GM18498 (cell line): ENCODE results near the gene PSTPIP1.

Experiments used
- ATAC-seq: cut with Tn5 transposase; IDR thresholded peaks from one replicate; pipeline ENCODE4 v1.9.1; 2021; ENCODE audit warnings: mild to moderate bottlenecking, moderate library complexity; ENCODE audit not compliant: unreplicated experiment

Gene PSTPIP1

DNA sequence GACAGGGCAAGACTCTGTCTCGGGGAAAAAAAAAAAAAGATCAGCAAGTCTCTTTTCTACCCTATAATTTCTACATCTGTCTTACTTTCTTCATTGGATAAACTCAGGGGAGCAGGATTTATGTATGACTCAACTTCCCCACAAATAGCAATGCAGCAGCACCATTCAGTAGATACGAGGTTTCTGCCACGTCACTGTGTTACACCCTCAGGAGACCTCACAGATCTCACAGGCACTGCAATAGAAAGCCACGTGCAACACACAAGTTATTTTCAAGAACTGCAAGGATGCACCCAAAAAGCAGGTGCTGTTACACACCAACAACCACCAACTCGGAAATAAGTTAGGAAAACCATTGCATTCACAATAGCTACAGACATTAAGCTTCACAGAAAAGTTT lies 45.7 kb downstream of the PSTPIP1 start:
- ATAC-seq = no peak

DNA sequence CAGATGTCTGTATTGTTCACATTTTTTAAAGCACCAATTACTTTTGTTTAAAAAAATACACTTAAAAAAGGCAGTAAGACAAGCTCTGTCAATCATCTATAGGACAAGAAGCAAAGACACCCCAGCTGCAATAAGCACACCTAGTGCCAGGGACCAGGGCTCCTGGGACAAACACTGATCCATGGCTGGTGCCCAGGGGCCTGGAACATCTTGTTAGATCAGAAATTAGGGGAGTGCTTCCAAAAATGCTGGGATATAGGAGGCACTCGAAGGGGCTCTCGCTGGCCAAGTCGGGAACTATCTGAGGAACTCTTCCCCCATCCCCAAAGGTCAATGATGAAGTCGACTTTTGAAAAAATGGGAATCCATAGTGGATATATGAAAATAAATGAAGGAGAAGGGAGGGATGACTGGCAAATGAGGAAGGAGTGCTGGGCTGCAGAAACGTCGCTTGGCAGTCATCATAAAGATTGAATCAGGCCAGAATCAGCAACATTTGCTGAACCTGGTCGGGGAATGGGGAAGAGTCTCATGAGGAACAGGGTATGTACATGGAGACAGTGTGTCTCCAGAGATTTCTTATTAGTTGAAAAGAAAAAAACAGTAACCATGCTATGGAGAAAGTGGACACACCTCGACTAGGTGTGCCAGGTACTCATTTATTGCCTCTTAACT lies 47.5 kb downstream of the PSTPIP1 start:
- ATAC-seq = no peak

DNA sequence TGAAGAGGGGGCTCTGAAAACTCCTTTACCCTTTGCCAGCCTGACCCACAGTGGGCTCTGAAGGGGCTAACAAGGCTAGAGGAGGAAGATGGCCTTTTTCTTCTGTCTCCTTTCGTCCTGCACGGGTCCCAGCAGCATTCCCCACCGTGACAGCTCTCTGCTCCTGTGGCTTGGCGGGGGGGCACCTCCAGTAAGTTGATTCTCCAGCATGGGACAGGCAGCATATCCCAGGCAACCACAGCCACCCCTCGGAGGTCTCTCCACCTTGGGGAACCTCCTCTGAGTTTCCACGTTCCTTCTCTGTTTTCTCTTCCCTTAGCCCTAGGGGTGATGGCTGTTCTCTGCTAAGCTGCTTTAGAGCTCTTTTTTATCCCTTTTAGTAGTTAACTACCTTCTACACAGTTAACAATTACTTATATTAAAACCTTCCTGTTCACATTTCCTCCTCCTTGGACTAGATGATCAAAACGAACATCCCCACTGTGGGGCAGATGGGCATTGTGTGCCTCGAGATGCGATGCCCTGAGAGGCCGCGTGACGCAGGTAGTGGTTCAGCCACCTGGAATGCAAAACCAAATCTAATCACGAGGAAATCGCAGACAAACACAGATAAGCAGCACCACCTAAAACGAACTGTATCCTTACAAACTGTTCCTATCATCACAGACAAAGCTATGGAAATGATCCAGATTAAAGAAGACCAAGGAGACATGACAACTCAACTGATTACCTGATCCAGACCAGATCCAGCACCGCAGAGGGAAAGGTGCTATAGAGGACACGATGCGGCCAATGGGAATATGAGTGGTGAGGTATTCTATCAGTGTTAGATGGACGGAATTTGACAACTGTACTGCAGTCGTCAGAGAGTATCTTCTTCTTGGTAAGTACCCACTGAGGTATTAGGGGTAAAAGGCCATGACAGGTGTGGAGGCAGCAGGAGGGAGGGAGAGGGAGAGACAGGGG lies 48.3 kb downstream of the PSTPIP1 start:
- ATAC-seq = no peak

GRCh38 chr15:77044228-77045042 lies 49.5 kb downstream of the PSTPIP1 start:
- ATAC-seq = no peak

DNA sequence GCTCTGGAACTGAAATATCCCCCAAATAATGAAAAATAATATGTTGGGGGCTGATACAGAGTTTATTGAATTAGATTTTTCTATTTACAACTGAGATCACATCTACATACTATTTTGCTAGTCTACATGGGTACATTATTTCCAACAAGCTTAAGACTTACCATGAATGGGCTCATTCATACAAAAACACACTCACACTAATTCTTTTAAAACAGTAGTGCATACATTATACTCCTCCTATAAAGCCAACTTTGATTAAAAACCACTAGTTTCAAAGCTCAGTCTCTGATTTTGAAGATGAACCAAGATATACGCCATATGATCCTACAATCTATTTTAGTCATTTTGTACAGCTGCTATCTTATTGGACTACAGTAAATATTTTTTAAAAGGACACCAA lies 51.1 kb downstream of the PSTPIP1 start:
- ATAC-seq = no peak

- ATAC-seq = no peak
Observed at GRCh38 chr15:77046704-77047412, 51.9 kb downstream of the PSTPIP1 start.

- ATAC-seq = no peak
Observed at GRCh38 chr15:77048135-77048876, 53.4 kb downstream of the PSTPIP1 start.

GRCh38 chr15:77052556-77052955 lies 57.6 kb downstream of the PSTPIP1 start:
- ATAC-seq = no peak

DNA sequence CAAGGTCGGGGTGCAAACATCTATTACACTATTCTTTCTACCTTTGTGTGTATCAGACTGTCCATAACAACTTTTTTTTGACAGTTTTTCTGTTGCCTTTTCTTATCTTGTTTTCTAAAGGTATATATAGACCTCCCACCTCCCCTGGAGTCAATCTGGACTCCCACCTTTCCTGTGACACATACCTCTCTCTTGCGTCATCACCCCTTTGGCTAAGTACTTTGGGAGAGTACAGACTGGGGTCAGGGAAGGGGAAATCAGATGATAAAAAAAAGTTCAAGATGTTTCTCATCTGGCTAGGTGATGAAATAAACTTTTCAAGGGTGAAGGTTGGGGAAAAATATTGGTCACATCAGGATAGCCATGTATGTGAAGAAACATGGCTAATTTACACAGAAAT lies 58.8 kb downstream of the PSTPIP1 start:
- no peak for ATAC-seq

DNA sequence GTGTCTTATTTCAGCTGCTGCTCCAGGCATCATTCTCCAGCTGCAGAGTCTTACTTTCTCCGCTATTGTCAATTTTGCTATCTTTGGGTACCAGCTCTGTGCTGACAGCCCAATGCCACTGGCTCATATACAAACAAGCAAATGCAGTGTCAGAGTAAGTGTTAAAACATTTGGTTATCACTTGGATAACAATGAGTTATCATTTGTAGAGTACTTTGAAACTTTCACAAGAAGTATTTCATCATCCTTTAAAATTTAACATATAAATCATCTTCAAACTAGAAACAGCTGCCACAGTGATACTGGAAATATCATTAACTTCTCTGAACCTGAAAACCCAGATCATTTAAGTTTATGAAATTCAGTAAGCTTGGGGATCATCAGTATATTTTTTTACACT lies 62.1 kb downstream of the PSTPIP1 start:
- no peak for ATAC-seq

GRCh38 chr15:77057685-77058084 lies 62.8 kb downstream of the PSTPIP1 start:
- no peak for ATAC-seq

GRCh38 chr15:77058468-77058867 lies 63.5 kb downstream of the PSTPIP1 start:
- ATAC-seq = no peak

- ATAC-seq = peak; percentile 78
Observed at GRCh38 chr15:77059786-77060361, 64.9 kb downstream of the PSTPIP1 start.

- no peak for ATAC-seq
Observed at GRCh38 chr15:77060546-77060945, 65.6 kb downstream of the PSTPIP1 start.

- no peak for ATAC-seq
Observed at GRCh38 chr15:77063249-77063648, 68.3 kb downstream of the PSTPIP1 start.

- ATAC-seq = no peak
Observed at GRCh38 chr15:77064063-77064462, 69.1 kb downstream of the PSTPIP1 start.

GRCh38 chr15:77064539-77065308 lies 69.8 kb downstream of the PSTPIP1 start:
- ATAC-seq = no peak

DNA sequence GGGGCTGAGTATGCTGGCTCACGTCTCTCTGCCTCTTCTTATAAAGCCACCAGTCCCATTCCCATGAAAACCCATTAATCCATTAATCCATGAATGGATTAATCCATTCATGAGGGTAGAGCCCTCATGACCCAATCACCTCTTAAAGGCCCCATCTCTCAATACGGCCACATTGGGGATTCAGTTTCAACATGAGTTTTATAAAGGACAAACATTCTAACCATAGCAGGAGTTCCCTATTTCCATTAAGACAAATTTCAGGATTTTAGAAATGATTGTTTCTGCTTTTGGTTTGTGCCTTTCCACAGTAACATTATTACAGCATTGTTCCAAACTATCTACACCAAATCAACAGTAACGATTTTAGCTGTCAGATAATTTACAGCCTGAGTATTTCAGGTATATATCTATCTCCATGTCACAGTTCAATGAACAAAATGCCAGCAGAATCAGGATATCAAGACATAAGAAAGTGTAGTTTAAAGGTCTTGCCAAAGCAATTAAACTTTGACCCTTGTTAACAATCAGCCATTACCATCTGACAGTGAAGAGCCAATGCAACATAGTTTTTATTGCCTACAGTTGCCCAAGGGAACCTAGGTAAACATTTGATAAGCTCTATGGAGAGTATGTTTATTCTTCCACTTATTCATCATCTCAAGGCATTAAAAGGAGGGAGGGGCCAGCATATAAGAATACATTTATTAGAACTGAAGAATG lies 72.2 kb downstream of the PSTPIP1 start:
- ATAC-seq = no peak
